ENCODE measurements around the gene FXYD6. TPM values are rescaled to one million over a fixed set of nuclear protein-coding genes. Genes with fewer than 3 reads are reported as not detected.

FXYD6 gene
- total RNA-seq, 1 donor from 2014 or later: 10.5 TPM

DNA sequence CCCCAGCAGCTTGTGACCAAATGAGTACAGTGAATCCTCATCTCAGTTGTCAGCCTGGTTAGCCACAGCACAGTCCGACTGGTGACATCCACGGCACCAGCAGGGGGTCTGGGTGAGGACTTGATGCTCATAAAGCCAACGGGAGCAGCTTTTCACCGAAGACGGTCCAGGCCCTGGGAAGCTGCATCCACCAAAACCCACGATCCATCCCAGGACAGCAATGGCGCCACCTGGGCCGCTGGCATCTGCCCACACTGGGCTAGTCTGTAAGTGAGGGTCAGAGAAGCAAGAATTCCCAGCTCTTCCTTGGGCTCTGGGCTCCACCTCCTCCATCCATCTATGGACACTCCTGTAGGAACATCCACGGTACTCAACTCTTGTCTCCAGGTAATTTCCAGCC, 25.1 kb upstream of the FXYD6 start:
- Histone ChIP-seq H3K4me3 (ENCODE audit: insufficient read depth, low read depth, low read length) (no peak overlapping the region), H3K4me2 (ENCODE audit: low read length) (no peak overlapping the region), H3K27ac (ENCODE audit: low read depth, low read length) (no peak overlapping the region), H3K27me3 (ENCODE audit: insufficient read depth, low read length) (peaks cover 6% of the 10 kb centered on the region), H4K20me1 (ENCODE audit: insufficient read depth, low read length) (no peaks in the 10 kb centered on the region), H3K4me1 (ENCODE audit: insufficient read depth, low read length) (no peaks in the 10 kb centered on the region), H3K9me3 (ENCODE audit: insufficient read depth, low read depth, low read length) (no peaks in the 10 kb centered on the region), H3K79me2 (ENCODE audit: insufficient read depth, low read length) (no peaks in the 10 kb centered on the region), H3K9ac (ENCODE audit: low read length) (no peak overlapping the region), H2AFZ (ENCODE audit: low read depth, low read length) (no peak overlapping the region), H3K36me3 (ENCODE audit: insufficient read depth, low read length) (no peaks in the 10 kb centered on the region)
- H3K4me3 Mint-ChIP-seq (ENCODE audit: unreplicated experiment): no peak overlapping the region
- peaks cover 52% of the 10 kb centered on the region for H3K27me3 Mint-ChIP-seq (ENCODE audit: low read depth, unreplicated experiment)
- no peak overlapping the region for H3K27ac Mint-ChIP-seq (ENCODE audit: unreplicated experiment)
- no peak for TF ChIP-seq EZH2 (IDR thresholded peaks at IDR 0.05; ENCODE audit: insufficient read depth, low read length)
- TF ChIP-seq, protein P1, sequence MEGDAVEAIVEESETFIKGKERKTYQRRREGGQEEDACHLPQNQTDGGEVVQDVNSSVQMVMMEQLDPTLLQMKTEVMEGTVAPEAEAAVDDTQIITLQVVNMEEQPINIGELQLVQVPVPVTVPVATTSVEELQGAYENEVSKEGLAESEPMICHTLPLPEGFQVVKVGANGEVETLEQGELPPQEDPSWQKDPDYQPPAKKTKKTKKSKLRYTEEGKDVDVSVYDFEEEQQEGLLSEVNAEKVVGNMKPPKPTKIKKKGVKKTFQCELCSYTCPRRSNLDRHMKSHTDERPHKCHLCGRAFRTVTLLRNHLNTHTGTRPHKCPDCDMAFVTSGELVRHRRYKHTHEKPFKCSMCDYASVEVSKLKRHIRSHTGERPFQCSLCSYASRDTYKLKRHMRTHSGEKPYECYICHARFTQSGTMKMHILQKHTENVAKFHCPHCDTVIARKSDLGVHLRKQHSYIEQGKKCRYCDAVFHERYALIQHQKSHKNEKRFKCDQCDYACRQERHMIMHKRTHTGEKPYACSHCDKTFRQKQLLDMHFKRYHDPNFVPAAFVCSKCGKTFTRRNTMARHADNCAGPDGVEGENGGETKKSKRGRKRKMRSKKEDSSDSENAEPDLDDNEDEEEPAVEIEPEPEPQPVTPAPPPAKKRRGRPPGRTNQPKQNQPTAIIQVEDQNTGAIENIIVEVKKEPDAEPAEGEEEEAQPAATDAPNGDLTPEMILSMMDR (IDR thresholded peaks at IDR 0.05; ENCODE audit: insufficient read depth, low read depth, low read length): no peak
- peaks cover 2% of the 10 kb centered on the region for H3K36me3 Mint-ChIP-seq (ENCODE audit: low read depth, unreplicated experiment)
- FAIRE-seq (no peak), DNase-seq (ENCODE audit: low read depth) (no peak)
- H3K9me3 Mint-ChIP-seq (ENCODE audit: unreplicated experiment): peaks cover 2% of the 10 kb centered on the region
- peaks cover 5% of the 10 kb centered on the region for H3K4me1 Mint-ChIP-seq (ENCODE audit: low read depth, unreplicated experiment)

DNA sequence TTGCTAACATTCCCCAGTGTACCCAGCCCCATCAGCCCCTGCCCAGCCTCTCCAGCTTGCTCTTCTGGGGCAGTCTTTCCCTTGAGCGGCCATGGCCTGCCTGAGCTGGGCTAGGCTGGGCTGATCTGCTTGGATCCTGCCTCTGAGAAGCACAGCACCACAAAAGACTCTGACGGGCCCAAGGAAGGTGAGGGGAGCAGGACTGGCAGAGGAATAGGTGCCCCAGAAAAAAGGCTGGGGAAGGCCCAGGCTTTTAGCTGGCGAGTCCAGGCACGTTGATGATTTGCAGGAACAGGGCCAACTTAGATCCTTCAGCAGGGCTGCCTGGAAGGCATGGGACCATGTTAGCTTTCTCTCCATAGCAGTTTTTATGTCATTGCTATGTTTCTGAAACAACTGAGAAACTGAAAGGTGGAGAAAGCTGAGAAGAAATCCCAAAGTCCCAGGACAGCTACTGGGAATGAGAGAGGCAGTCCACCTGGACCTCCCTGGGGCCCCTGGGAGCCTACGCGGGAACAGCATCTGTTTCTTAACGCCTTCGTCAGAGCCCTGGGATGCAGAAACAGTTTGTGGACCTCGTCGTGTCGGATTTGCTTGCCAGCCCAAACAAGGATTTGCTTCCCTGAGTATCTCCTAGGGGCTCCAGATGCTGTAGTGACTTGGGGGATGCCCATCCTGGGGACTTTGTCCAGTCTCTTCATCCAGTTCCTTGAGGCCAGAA, 24.4 kb upstream of the FXYD6 start:
- H3K4me1 ChIP-seq (ENCODE audit: insufficient read depth, low read length): no peaks in the 10 kb centered on the region
- H3K79me2 ChIP-seq (ENCODE audit: insufficient read depth, low read length): no peaks in the 10 kb centered on the region
- H3K4me3 ChIP-seq (ENCODE audit: insufficient read depth, low read depth, low read length): no peak overlapping the region
- H3K9me3 Mint-ChIP-seq (ENCODE audit: unreplicated experiment): peaks cover 2% of the 10 kb centered on the region
- no peak for TF ChIP-seq EZH2 (IDR thresholded peaks at IDR 0.05; ENCODE audit: insufficient read depth, low read length)
- no peak overlapping the region for H3K9ac ChIP-seq (ENCODE audit: low read length)
- no peaks in the 10 kb centered on the region for H3K4me1 Mint-ChIP-seq (ENCODE audit: low read depth, unreplicated experiment)
- H3K27me3 ChIP-seq (ENCODE audit: insufficient read depth, low read length): peaks cover 9% of the 10 kb centered on the region
- no peaks in the 10 kb centered on the region for H4K20me1 ChIP-seq (ENCODE audit: insufficient read depth, low read length)
- DNase-seq (ENCODE audit: low read depth) (no peak), FAIRE-seq (no peak)
- H3K4me3 Mint-ChIP-seq (ENCODE audit: unreplicated experiment): no peak overlapping the region
- peaks cover 2% of the 10 kb centered on the region for H3K36me3 Mint-ChIP-seq (ENCODE audit: low read depth, unreplicated experiment)
- H3K27me3 Mint-ChIP-seq (ENCODE audit: low read depth, unreplicated experiment): peaks cover 58% of the 10 kb centered on the region
- H3K4me2 ChIP-seq (ENCODE audit: low read length): no peak overlapping the region
- no peak overlapping the region for H3K27ac ChIP-seq (ENCODE audit: low read depth, low read length)
- H3K9me3 ChIP-seq (ENCODE audit: insufficient read depth, low read depth, low read length): no peaks in the 10 kb centered on the region
- H3K27ac Mint-ChIP-seq (ENCODE audit: unreplicated experiment): no peak overlapping the region
- H2AFZ ChIP-seq (ENCODE audit: low read depth, low read length): no peak overlapping the region
- no peaks in the 10 kb centered on the region for H3K36me3 ChIP-seq (ENCODE audit: insufficient read depth, low read length)

DNA sequence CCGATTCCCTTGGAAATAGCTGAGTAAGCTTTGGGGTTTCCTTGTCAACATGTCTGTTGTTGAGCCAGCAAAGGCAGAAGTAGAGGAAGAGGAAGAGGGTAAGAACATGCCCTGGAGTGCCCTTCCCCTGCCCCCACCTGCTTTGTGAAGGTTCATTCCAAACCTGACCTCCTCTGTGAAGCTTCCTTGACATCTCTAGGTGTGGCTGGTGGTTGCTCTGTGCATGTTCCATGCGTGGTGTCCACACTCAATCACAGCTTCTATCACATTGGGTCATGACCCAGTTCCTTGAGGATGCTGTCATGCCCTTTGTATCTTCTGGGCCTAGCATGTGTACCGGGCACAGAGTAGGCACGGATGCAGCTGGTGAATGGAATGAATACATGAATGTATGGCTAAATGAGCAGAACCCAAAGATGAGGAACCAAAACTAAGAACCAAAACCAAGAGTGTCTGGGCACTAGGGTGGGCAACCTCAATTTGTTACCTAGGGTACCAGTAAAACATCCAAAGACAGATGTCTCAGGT, 23.7 kb upstream of the FXYD6 start:
- no peak overlapping the region for H3K9ac ChIP-seq (ENCODE audit: low read length)
- no peak overlapping the region for H3K4me2 ChIP-seq (ENCODE audit: low read length)
- DNase-seq (ENCODE audit: low read depth) (no peak), FAIRE-seq (no peak)
- H2AFZ ChIP-seq (ENCODE audit: low read depth, low read length): no peak overlapping the region
- H3K4me1 Mint-ChIP-seq (ENCODE audit: low read depth, unreplicated experiment): no peaks in the 10 kb centered on the region
- no peak overlapping the region for H3K4me3 ChIP-seq (ENCODE audit: insufficient read depth, low read depth, low read length)
- no peaks in the 10 kb centered on the region for H3K4me1 ChIP-seq (ENCODE audit: insufficient read depth, low read length)
- TF ChIP-seq, protein P1 (IDR thresholded peaks at IDR 0.05; ENCODE audit: insufficient read depth, low read depth, low read length): no peak
- no peak for TF ChIP-seq EZH2 (IDR thresholded peaks at IDR 0.05; ENCODE audit: insufficient read depth, low read length)
- H3K27me3 ChIP-seq (ENCODE audit: insufficient read depth, low read length): peaks cover 9% of the 10 kb centered on the region
- H4K20me1 ChIP-seq (ENCODE audit: insufficient read depth, low read length): no peaks in the 10 kb centered on the region
- H3K9me3 Mint-ChIP-seq (ENCODE audit: unreplicated experiment): peaks cover 2% of the 10 kb centered on the region
- H3K27me3 Mint-ChIP-seq (ENCODE audit: low read depth, unreplicated experiment): peaks cover 58% of the 10 kb centered on the region
- H3K79me2 ChIP-seq (ENCODE audit: insufficient read depth, low read length): no peaks in the 10 kb centered on the region
- H3K4me3 Mint-ChIP-seq (ENCODE audit: unreplicated experiment): no peak overlapping the region
- no peaks in the 10 kb centered on the region for H3K9me3 ChIP-seq (ENCODE audit: insufficient read depth, low read depth, low read length)
- H3K27ac ChIP-seq (ENCODE audit: low read depth, low read length): no peak overlapping the region
- no peak overlapping the region for H3K27ac Mint-ChIP-seq (ENCODE audit: unreplicated experiment)
- H3K36me3 ChIP-seq (ENCODE audit: insufficient read depth, low read length): no peaks in the 10 kb centered on the region
- peaks cover 2% of the 10 kb centered on the region for H3K36me3 Mint-ChIP-seq (ENCODE audit: low read depth, unreplicated experiment)
